T-helper 17 cell (primary cell): Measurements from ENCODE around the gene IFI27. TPM values are rescaled to one million over a fixed set of nuclear protein-coding genes. Genes with fewer than 3 reads are reported as not detected.

Experiments used
- ATAC-seq: fragments of 150-1000 bp; cut with Tn5 transposase; 2 replicates; pipeline ENCODE4 v1.10.0; 2021; ENCODE audit warnings: mild to moderate bottlenecking, moderate library complexity
- DNase-seq, 3 donors: peaks; one replicate each; pipeline versions ENCODE4 v3.0.0 to v3.0.0-alpha.2; 2020 to 2021
- H3K9me3 ChIP-seq: one replicate; pipeline ENCODE4 v1.7.0; 2013; ENCODE audit warnings: low read length, mild to moderate bottlenecking; ENCODE audit not compliant: control insufficient read depth, poor library complexity, severe bottlenecking
- H3K27ac Mint-ChIP-seq: one replicate; pipeline ENCODE4 v1.8.0; 2022; ENCODE audit warnings: mild to moderate bottlenecking, moderate library complexity, mixed read lengths
- H3K27me3 Mint-ChIP-seq: one replicate; pipeline ENCODE4 v1.8.0; 2022; ENCODE audit warnings: mixed read lengths
- H3K36me3 Mint-ChIP-seq: one replicate; pipeline ENCODE4 v1.8.0; 2022; ENCODE audit warnings: low read depth, mixed read lengths
- H3K4me1 Mint-ChIP-seq: one replicate; pipeline ENCODE4 v1.8.0; 2022; ENCODE audit warnings: mild to moderate bottlenecking, mixed read lengths
- H3K4me3 Mint-ChIP-seq: one replicate; pipeline ENCODE4 v1.8.0; 2022; ENCODE audit warnings: mild to moderate bottlenecking, moderate library complexity, mixed read lengths
- total RNA-seq, 4 donors: library from RNA in 2 of 4; stranded (reverse) in 2 of 4; gene quantifications; one replicate each; pipeline ENCODE4 v1.2.3 and lab custom pipeline; 2022 to 2026

Gene IFI27
- total RNA-seq, 2 donors from 2014 or later, result 0.63 to 1.0 TPM

DNA sequence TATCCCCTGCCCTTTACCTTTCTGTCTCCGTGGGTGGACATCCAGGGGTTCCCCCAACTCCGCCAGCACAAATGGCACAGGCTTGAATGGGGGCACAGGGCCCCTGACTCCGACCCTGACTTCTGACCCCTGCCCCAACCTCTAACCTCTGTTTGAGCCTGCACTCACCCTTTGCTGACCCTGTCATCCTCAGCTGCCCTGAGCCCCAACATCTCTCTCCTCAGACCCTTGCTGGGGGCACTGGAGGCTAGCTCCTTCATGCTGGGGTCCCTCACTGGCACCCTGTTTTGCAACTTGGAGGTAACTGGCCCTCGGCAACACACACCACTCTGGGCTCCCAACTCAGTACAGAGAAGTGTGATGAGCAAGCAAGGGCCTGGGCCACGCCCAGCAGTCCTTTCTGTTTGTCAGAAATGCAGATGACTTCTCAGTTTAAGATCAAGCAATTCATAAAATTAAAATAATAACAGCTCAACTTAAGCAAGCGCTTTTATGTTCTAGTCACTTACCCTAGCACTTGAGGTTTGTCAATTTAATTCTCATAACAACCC is 2.1 kb downstream of the IFI27 start:
- H3K27ac Mint-ChIP-seq, result peak overlapping the region; percentile 19
- DNase-seq (no peak), ATAC-seq (no peak)
- H3K4me1 Mint-ChIP-seq, result peaks cover 7% of the 10 kb centered on the region
- H3K9me3 ChIP-seq, result no peaks in the 10 kb centered on the region
- H3K36me3 Mint-ChIP-seq, result no peaks in the 10 kb centered on the region
- H3K27me3 Mint-ChIP-seq, result peaks cover 49% of the 10 kb centered on the region
- peak overlapping the region; percentile 36 for H3K4me3 Mint-ChIP-seq

DNA sequence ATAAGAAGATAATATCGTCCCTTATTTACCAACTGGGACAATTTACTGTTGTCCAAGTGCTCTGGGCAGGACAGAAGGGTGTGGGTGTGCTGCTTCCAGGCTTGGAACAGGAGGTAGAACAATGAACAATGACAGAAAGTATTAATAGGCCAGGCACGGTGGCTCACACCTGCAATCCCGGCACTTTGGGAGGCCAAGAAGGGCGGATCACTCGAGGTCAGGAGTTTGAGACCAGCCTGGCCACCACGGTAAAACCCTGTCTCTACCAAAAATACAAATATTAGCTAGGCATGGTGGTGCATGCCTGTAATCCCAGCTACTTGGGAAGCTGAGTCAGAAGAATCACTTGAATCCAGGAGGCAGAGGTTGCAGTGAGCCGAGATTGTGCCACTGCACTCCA is 2.5 kb downstream of the IFI27 start:
- no peaks in the 10 kb centered on the region for H3K36me3 Mint-ChIP-seq

DNA sequence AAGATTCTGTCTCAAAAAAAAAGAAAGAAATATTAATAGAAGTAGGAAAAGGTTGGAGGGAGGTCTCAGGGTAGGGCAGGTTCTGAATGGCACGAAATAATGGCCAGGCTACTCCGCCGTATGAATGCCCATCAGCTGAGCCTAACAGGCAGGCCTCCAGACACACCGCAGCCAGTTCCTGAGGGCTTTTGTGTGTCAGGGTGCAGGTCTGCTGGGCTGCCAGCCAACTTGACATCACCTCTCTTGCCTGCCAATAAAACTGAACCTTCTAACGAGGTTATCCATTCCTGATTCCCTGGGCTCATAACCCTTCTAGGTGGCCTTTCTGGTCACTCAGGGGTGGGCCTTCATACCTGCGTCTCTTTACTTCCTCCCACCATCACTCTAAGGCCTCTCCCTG is 3.0 kb downstream of the IFI27 start:
- ATAC-seq (no peak), DNase-seq (no peak)
- H3K36me3 Mint-ChIP-seq, result no peaks in the 10 kb centered on the region
- H3K4me1 Mint-ChIP-seq, result peaks cover 6% of the 10 kb centered on the region
- no peak overlapping the region for H3K27ac Mint-ChIP-seq
- H3K27me3 Mint-ChIP-seq, result peaks cover 57% of the 10 kb centered on the region
- no peaks in the 10 kb centered on the region for H3K9me3 ChIP-seq
- H3K4me3 Mint-ChIP-seq, result no peak overlapping the region

More for the DNA sequence above, 2.5 kb downstream of the IFI27 start:
- ATAC-seq (no peak), DNase-seq (no peak)
- no peaks in the 10 kb centered on the region for H3K9me3 ChIP-seq
- Mint-ChIP-seq H3K27me3 (peaks cover 54% of the 10 kb centered on the region), H3K4me1 (peaks cover 7% of the 10 kb centered on the region), H3K27ac (no peak overlapping the region), H3K4me3 (no peak overlapping the region)

DNA sequence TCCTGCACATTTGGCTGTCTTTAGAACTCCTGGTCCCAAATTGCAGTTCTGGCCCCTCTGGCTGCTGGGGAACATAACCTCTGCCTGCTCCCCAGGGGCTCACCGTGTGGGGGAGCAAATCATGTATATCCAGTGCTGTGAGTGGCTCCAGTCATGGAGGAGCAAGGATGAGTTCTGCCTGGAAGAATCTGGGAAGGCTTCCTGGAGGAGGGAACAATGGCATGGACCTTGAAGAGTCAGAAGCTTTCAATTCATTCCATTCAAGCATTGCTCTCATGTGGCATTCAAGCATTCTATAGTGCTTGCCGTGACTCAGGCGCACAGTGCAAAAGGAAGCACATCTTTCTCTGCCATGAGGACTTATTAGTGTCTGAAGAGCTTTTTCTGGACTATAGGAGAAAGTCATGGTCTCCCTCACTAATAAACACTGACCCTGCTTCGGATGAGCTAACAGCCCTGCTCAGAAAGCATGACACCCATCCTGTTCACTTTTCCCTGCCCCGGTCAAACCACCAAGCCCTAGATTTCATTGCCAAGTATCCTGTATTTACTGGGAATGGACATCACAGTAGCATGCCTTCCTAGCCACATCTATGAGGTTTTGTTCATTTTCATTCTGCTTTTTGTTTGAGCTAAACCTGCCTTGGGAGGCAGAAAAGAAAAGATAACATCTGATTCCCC is 3.5 kb downstream of the IFI27 start:
- no peaks in the 10 kb centered on the region for H3K9me3 ChIP-seq
- Mint-ChIP-seq H3K27ac (no peak overlapping the region), H3K27me3 (peaks cover 57% of the 10 kb centered on the region), H3K4me1 (peaks cover 5% of the 10 kb centered on the region), H3K4me3 (no peak overlapping the region), H3K36me3 (no peaks in the 10 kb centered on the region)
- ATAC-seq (no peak), DNase-seq (no peak)

DNA sequence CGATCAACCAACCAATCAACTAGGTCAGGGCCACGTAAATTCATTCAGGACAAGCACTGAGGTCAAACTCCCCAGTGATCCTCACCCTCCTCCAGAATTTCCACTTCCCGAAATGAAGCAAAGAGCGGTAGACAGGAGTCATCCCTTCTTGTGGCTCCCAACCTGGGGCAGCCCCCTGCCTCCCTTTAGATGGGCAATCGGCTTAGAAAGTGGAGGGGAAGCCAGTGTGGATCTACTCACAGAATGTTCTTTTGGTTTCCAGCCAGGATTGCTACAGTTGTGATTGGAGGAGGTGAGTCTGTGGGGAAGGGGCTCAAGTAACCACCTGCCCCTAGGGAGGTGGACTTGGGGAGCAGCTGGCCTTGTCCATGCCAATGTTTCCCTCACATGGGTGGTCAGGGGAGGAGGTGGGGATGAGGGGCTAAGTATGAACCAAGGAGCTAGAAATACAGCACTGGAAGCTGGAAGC is 4.1 kb downstream of the IFI27 start:
- no peak overlapping the region for H3K27ac Mint-ChIP-seq
- no peaks in the 10 kb centered on the region for H3K36me3 Mint-ChIP-seq

DNA sequence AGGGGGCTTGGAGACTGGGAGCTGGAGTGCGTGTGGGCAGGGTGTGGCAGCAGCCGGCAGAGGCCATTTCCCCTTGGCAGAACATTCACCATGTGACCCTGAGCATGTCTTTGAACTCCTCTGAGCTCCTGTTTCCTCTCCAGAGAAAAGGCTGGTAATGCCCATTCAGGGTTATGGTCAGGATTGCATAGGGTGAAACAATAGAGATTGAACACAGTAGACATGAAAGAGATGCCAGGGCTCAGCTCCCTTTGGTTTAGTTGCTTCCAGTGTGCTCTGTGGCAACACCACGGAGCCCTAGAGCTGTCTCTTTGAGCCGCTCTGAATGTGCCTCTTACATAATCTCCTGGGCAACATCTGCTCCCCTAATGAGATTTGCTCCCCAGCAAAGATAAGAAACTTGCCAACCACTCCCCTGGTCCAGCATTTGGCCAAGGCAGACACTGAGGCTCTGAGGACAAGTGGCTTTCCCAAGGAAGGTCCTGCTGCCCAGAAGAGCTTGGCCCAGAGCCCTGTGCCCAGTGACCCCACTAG is 4.6 kb downstream of the IFI27 start:
- Mint-ChIP-seq H3K27me3 (peaks cover 57% of the 10 kb centered on the region), H3K27ac (no peak overlapping the region), H3K36me3 (no peaks in the 10 kb centered on the region), H3K4me1 (peaks cover 5% of the 10 kb centered on the region), H3K4me3 (no peak overlapping the region)
- peaks cover 5% of the 10 kb centered on the region for H3K9me3 ChIP-seq
- ATAC-seq (no peak), DNase-seq (no peak)

More for the DNA sequence above, 4.1 kb downstream of the IFI27 start:
- ATAC-seq, result no peak
- H3K4me1 Mint-ChIP-seq, result peaks cover 5% of the 10 kb centered on the region
- peaks cover 4% of the 10 kb centered on the region for H3K9me3 ChIP-seq
- DNase-seq, result no peak
- H3K27me3 Mint-ChIP-seq, result peaks cover 57% of the 10 kb centered on the region
- H3K4me3 Mint-ChIP-seq, result no peak overlapping the region

DNA sequence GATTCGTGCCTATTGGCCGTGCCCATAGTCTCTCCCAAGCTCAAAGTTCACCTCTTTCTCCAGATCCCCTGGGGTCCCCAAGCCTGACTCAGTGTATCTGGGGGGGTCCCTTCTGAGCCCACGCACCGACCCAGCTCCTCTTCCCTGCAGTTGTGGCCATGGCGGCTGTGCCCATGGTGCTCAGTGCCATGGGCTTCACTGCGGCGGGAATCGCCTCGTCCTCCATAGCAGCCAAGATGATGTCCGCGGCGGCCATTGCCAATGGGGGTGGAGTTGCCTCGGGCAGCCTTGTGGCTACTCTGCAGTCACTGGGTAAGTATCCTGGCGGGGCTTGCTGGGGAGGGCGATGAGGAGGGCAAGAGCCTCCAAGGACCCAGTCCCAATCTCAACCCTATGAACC is 5.1 kb downstream of the IFI27 start:
- Mint-ChIP-seq H3K36me3 (no peaks in the 10 kb centered on the region), H3K4me3 (peak overlapping the region; percentile 50), H3K4me1 (peaks cover 5% of the 10 kb centered on the region), H3K27me3 (peaks cover 57% of the 10 kb centered on the region), H3K27ac (no peak overlapping the region)
- ATAC-seq (no peak), DNase-seq (no peak)
- H3K9me3 ChIP-seq, result peaks cover 5% of the 10 kb centered on the region

DNA sequence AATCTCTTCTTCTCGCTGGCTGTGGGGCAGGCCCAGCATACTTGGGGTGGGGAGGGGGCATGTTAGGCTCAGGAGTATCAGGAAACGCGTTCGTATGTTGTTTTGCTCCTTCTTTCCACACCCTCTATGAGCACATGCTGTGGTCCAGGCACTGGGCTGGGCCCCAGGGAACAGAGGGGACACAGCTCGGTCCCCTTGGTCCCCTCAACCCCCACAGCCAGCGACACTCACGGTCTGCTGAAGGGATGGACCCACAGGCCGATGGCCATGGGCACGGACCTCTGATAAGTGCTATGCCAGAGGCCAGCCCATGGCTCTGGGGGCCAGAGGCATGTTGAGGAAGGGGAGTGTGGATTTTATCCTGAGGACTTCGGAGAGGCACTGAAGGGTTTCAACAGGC is 6.2 kb downstream of the IFI27 start:
- H3K36me3 Mint-ChIP-seq, result no peaks in the 10 kb centered on the region
- H3K9me3 ChIP-seq, result peaks cover 5% of the 10 kb centered on the region
- DNase-seq (no peak), ATAC-seq (no peak)
- H3K27me3 Mint-ChIP-seq, result peaks cover 57% of the 10 kb centered on the region
- H3K27ac Mint-ChIP-seq, result no peak overlapping the region
- H3K4me3 Mint-ChIP-seq, result no peak overlapping the region
- H3K4me1 Mint-ChIP-seq, result peaks cover 5% of the 10 kb centered on the region

DNA sequence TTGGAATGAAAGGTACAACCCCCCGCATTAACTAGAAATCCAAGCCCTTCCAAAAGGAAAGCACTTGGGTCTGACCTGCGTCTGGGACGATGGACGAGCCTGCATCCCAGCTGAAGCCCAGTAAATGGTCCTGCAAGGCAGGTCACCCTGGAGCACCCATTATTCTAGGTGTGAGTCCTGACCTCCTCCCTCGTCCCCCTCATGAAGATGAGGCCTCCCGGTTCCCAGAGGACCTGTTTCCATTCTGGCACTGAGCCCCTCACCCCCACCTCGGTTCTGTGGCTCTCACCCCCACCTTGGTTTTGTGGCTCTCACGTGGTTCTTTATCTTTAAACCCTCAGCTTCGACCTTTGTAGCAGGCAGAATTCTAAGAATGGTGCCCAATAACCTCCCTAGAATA is 7.3 kb downstream of the IFI27 start:
- no peak overlapping the region for H3K4me3 Mint-ChIP-seq
- H3K27ac Mint-ChIP-seq, result no peak overlapping the region
- peaks cover 48% of the 10 kb centered on the region for H3K27me3 Mint-ChIP-seq
- peaks cover 5% of the 10 kb centered on the region for H3K4me1 Mint-ChIP-seq
- ATAC-seq (no peak), DNase-seq (no peak)
- peaks cover 5% of the 10 kb centered on the region for H3K9me3 ChIP-seq
- H3K36me3 Mint-ChIP-seq, result no peaks in the 10 kb centered on the region

DNA sequence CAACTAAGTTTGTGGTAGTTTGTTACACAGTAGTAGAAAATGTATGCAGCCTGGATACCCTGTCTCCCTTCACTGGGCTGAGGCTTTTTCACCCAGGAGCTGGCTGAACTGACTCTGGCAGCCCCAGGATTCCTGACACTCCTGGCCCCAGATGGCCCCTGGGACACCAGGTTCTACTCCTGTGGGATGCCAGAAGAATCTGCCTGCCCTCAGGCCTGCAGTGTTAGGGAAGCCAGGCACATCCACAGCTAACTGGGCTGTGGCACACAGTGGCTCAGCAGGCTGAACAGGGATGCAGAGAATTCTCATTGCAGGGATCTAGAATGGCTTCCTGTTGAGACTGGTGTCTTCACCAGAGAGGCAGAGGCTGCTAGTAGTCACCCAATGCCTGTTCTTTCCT is 8.5 kb downstream of the IFI27 start:
- Mint-ChIP-seq H3K4me1 (peaks cover 5% of the 10 kb centered on the region), H3K4me3 (no peak overlapping the region), H3K36me3 (no peaks in the 10 kb centered on the region), H3K27ac (no peak overlapping the region), H3K27me3 (peaks cover 42% of the 10 kb centered on the region)
- DNase-seq, result no peak
- H3K9me3 ChIP-seq, result peaks cover 5% of the 10 kb centered on the region
- no peak for ATAC-seq

DNA sequence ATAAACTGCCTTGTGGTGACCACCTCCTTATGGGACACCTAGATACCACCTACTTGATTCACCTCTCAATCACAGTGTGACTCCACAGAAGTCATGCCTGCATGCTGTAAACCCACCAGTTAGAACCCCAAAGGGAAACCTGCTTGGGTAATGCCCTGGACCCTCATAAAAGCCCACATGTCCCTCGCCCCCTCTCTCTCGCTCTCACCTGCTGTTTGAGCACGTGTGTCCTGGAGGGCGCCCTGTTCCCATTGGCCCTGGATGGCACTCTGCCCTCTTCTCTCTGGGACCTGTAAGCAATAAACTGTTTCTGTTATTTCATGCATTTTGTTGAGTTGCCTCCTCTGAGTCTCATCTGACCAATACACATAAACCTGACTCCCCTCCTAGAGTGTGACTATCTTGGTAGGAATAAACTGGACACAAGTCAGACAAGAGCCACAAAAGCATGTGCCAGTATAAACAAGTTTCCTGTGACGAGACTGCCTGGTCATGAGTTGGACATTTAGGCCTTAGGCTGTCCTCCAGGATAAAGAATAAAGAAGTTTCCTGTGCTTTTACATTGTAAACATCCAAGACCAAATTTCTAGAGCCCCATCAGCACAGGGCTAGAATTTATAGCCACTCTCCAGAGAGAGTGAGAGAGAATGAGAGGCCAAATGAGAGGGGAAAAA is 10.3 kb downstream of the IFI27 start:
- DNase-seq (no peak), ATAC-seq (no peak)
- Mint-ChIP-seq H3K36me3 (no peaks in the 10 kb centered on the region), H3K27me3 (peaks cover 25% of the 10 kb centered on the region), H3K4me3 (no peak overlapping the region), H3K27ac (no peak overlapping the region), H3K4me1 (no peaks in the 10 kb centered on the region)
- peaks cover 5% of the 10 kb centered on the region for H3K9me3 ChIP-seq

DNA sequence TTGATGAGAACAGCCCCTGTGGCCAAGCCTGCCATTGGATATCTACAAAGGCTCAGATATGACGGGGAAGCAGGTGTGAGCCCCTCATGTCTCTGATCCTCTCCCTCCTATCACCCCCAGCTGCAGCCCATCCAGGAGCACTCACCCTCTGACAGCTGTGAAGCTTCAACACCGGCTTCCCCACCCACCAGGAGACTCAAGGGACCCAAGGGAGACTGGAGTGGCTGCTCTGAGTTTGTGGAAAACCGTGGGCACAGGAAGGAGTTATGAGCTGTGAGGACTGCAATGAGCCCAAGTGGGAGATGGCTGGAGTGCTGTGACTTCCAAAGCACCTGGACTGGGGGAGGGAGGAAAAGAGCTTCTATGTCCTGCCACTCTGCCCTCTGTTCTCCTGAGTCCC is 10.9 kb downstream of the IFI27 start:
- peaks cover 5% of the 10 kb centered on the region for H3K9me3 ChIP-seq
- Mint-ChIP-seq H3K27ac (no peak overlapping the region), H3K4me3 (no peak overlapping the region), H3K4me1 (no peaks in the 10 kb centered on the region), H3K27me3 (peaks cover 18% of the 10 kb centered on the region), H3K36me3 (no peaks in the 10 kb centered on the region)
- DNase-seq (no peak), ATAC-seq (no peak)

DNA sequence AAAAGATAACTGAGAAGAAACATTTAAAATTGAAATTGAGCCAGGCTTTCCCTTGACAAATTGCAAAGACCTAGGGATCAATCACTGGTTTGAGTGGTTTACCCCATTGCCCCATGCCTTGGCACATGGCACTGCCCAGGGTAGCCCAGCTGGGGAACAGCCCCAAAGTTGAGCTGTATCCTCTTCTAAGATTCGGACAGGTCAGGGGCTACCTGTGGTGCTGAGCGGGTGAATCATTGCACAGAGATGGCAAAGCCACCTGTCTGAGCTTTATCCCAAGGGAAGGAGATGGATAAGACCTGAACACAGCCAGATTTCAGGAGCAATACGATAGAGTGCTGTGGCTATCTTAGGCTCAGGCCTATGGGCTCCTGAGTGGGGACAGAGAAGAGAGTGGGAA is 11.9 kb downstream of the IFI27 start:
- H3K4me3 Mint-ChIP-seq, result no peak overlapping the region
- no peak for ATAC-seq
- H3K36me3 Mint-ChIP-seq, result no peaks in the 10 kb centered on the region

More for the DNA sequence above, 11.9 kb downstream of the IFI27 start:
- H3K9me3 ChIP-seq, result peaks cover 5% of the 10 kb centered on the region
- Mint-ChIP-seq H3K4me1 (no peaks in the 10 kb centered on the region), H3K27me3 (peaks cover 9% of the 10 kb centered on the region), H3K27ac (no peak overlapping the region)
- DNase-seq, result no peak
